Right lobe of liver (tissue), 4 donors: Measurements from ENCODE around the gene GALNT12.

Source experiments
- POLR2A ChIP-seq: fragments of 450-650 bp; IDR thresholded peaks from one replicate; pipeline ENCODE4 v1.6.1; 2017; ENCODE audit warnings: antibody characterized with exemption, mild to moderate bottlenecking
- TF ChIP-seq, protein P1 (sequence below), 4 donors: fragments of 200-600 bp in 3 of 4; fragments of 450-650 bp in 1 of 4; IDR thresholded peaks; one replicate each; pipeline versions ENCODE4 v1.5.1 to v1.8.0; 2016 to 2022; ENCODE audit warnings: antibody characterized with exemption in 4 of 4, mild to moderate bottlenecking in 2 of 4
- donor health status: DM: no; HTN: no; CAD: no.
- donor health status: DM: no; HTN: no; CAD: no.
- donor health status: DM: no; HTN: yes; CAD: no.

DNA sequence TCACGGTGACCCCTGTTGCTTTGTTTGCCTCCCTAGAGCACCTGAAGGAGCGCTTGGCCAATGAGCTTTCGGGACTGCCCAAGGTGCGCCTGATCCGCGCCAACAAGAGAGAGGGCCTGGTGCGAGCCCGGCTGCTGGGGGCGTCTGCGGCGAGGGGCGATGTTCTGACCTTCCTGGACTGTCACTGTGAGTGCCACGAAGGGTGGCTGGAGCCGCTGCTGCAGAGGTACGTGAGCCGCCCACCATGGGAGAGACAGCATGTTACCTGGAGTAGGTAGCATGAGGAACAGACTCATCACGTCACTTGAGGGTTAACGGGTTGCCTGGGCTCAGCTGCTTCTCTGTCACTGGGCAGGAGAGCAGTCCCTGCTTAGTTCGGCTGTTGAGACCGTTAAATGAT, 19.2 kb downstream of the GALNT12 start:
- TF ChIP-seq, protein P1, sequence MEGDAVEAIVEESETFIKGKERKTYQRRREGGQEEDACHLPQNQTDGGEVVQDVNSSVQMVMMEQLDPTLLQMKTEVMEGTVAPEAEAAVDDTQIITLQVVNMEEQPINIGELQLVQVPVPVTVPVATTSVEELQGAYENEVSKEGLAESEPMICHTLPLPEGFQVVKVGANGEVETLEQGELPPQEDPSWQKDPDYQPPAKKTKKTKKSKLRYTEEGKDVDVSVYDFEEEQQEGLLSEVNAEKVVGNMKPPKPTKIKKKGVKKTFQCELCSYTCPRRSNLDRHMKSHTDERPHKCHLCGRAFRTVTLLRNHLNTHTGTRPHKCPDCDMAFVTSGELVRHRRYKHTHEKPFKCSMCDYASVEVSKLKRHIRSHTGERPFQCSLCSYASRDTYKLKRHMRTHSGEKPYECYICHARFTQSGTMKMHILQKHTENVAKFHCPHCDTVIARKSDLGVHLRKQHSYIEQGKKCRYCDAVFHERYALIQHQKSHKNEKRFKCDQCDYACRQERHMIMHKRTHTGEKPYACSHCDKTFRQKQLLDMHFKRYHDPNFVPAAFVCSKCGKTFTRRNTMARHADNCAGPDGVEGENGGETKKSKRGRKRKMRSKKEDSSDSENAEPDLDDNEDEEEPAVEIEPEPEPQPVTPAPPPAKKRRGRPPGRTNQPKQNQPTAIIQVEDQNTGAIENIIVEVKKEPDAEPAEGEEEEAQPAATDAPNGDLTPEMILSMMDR (IDR thresholded peaks at IDR 0.05): no peak
- no peak for TF ChIP-seq POLR2A
